ENCODE data around the gene TMEM19. TPM values are rescaled to one million over a fixed set of nuclear protein-coding genes. Genes with fewer than 3 reads are reported as not detected.
"Not testable (repeated sequence)": the region's sequence is repeated elsewhere in the genome, so short reads cannot be mapped to it uniquely, and the experiment has no call there.

TMEM19 gene
- total RNA-seq, 4 donors from 2014 or later, result 24.5 to 52.9 (median 43.5) TPM

DNA sequence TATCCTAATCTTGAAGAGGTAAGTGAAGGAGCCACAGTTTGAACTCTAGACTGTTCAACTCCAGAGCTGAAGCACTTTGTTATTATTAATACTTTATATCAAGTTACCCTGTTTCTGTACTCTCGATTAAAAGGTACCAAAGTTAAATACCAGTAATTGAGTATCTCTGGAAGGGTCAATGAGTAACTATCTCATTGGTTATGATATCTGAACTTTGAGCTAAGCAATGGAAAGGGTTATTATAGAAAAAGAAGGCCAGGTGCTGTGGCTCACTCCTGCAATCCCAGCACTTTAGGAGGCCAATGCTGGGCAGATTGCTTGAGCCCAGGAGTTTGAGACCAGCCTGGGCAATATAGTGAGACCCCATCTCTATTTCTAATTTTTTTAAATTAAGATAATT, 9.9 kb downstream of the TMEM19 start:
- H3K4me1 ChIP-seq, result peaks cover 12% of the 10 kb centered on the region
- H3K27me3 ChIP-seq, result no peaks in the 10 kb centered on the region
- no peak overlapping the region for H3K27ac ChIP-seq
- no peak for DNase-seq (ENCODE audit: low spot score in 2 of 2)
- H3K9me3 ChIP-seq, result no peaks in the 10 kb centered on the region
- no peak overlapping the region for H3K4me3 ChIP-seq
- WGBS, result 98% methylated on average over 1 of the region's 1 CpG
- TF ChIP-seq CTCF (IDR thresholded peaks at IDR 0.05) (no peak), POLR2A (IDR thresholded peaks at IDR 0.05) (no peak), POLR2AphosphoS5 (IDR thresholded peaks at IDR 0.05) (no peak), EP300 (IDR thresholded peaks at IDR 0.05) (no peak)
- H3K36me3 ChIP-seq, result peaks cover 44% of the 10 kb centered on the region

GRCh38 chr12:71702181-71702580, 16.3 kb downstream of the TMEM19 start:
- not testable (repeated sequence) for H3K9me3 ChIP-seq; H3K27ac ChIP-seq; DNase-seq (ENCODE audit: low spot score in 2 of 2); H3K27me3 ChIP-seq; H3K4me3 ChIP-seq
- Histone ChIP-seq H3K4me1 (peaks cover 14% of the 10 kb centered on the region), H3K36me3 (peaks cover 39% of the 10 kb centered on the region)
- WGBS, result 77% methylated on average over 8 of the region's 8 CpGs

GRCh38 chr12:71702590-71702989, 16.7 kb downstream of the TMEM19 start:
- no peak for DNase-seq (ENCODE audit: low spot score in 2 of 2)
- Histone ChIP-seq H3K27me3 (no peaks in the 10 kb centered on the region), H3K27ac (no peak overlapping the region), H3K36me3 (peaks cover 35% of the 10 kb centered on the region), H3K9me3 (no peaks in the 10 kb centered on the region), H3K4me3 (no peak overlapping the region), H3K4me1 (peaks cover 14% of the 10 kb centered on the region)
- 99% methylated on average over 5 of the region's 5 CpGs for WGBS
- TF ChIP-seq POLR2AphosphoS5 (IDR thresholded peaks at IDR 0.05), result no peak
- no peak for TF ChIP-seq POLR2A (IDR thresholded peaks at IDR 0.05)
- no peak for TF ChIP-seq EP300 (IDR thresholded peaks at IDR 0.05)
- TF ChIP-seq CTCF (IDR thresholded peaks at IDR 0.05), result no peak

- H3K4me3 ChIP-seq, result no peak overlapping the region
- H3K27me3 ChIP-seq, result no peaks in the 10 kb centered on the region
- peaks cover 14% of the 10 kb centered on the region for H3K4me1 ChIP-seq
- WGBS, result 41% methylated on average over 2 of the region's 2 CpGs
- no peaks in the 10 kb centered on the region for H3K9me3 ChIP-seq
- no peak for DNase-seq (ENCODE audit: low spot score in 2 of 2)
- no peak overlapping the region for H3K27ac ChIP-seq
- TF ChIP-seq POLR2AphosphoS5 (IDR thresholded peaks at IDR 0.05) (no peak), POLR2A (IDR thresholded peaks at IDR 0.05) (no peak), EP300 (IDR thresholded peaks at IDR 0.05) (no peak)
- H3K36me3 ChIP-seq, result peaks cover 29% of the 10 kb centered on the region
Measured at GRCh38 chr12:71703206-71703605, 17.3 kb downstream of the TMEM19 start.

DNA sequence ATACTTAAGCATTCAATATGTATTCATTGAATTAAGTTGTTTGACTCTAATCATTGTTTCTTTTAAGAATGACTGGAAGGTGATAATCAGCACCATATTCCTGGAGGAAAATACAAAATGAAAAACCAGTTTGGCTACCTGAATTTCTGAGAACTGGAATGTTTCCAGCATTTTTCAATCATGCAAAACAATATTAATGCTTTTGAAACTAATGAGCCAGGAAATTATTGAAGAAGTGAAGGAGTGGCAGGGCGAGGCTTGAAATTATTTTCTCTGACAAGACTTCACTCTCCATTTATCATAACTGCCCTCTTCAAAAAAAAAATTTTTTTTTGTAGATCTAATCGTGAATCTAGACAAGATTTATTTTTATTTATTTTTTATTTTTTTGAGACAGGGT, 19.0 kb downstream of the TMEM19 start:
- no peak for DNase-seq (ENCODE audit: low spot score in 2 of 2)
- H3K36me3 ChIP-seq, result peaks cover 12% of the 10 kb centered on the region
- TF ChIP-seq POLR2A (IDR thresholded peaks at IDR 0.05) (no peak), EP300 (IDR thresholded peaks at IDR 0.05) (no peak), CTCF (IDR thresholded peaks at IDR 0.05) (no peak), POLR2AphosphoS5 (IDR thresholded peaks at IDR 0.05) (no peak)
- H3K27ac ChIP-seq, result no peak overlapping the region
- H3K27me3 ChIP-seq, result no peaks in the 10 kb centered on the region
- peaks cover 14% of the 10 kb centered on the region for H3K4me1 ChIP-seq
- no peak overlapping the region for H3K4me3 ChIP-seq
- no peaks in the 10 kb centered on the region for H3K9me3 ChIP-seq
- 66% methylated on average over 2 of the region's 2 CpGs for WGBS

GRCh38 chr12:71708658-71709057, 22.8 kb downstream of the TMEM19 start:
- WGBS, result 73% methylated on average over 1 of the region's 1 CpG
- TF ChIP-seq POLR2A (IDR thresholded peaks at IDR 0.05), result no peak
- TF ChIP-seq CTCF (IDR thresholded peaks at IDR 0.05), result no peak
- no peak for TF ChIP-seq POLR2AphosphoS5 (IDR thresholded peaks at IDR 0.05)
- no peak for TF ChIP-seq EP300 (IDR thresholded peaks at IDR 0.05)
- H3K27ac ChIP-seq, result no peak overlapping the region
- H3K27me3 ChIP-seq, result no peaks in the 10 kb centered on the region
- no peaks in the 10 kb centered on the region for H3K36me3 ChIP-seq
- H3K4me3 ChIP-seq, result no peak overlapping the region
- no peak for DNase-seq (ENCODE audit: low spot score in 2 of 2)
- H3K9me3 ChIP-seq, result no peaks in the 10 kb centered on the region
- H3K4me1 ChIP-seq, result peaks cover 9% of the 10 kb centered on the region
